Stimulated activated CD4-positive, alpha-beta T cell treated with anti-CD3 and anti-CD28 coated beads, Interleukin-1b, Interleukin-23, amount 100 ng/mL, for 4 hours (primary cell): ENCODE results near the gene HOXD4.

Source experiments
- DNase-seq, 2 donors: peaks; one replicate each; pipeline ENCODE4 v3.0.0-alpha.2; 2020; ENCODE audit warnings: low read depth in 2 of 2

HOXD4 gene

DNA sequence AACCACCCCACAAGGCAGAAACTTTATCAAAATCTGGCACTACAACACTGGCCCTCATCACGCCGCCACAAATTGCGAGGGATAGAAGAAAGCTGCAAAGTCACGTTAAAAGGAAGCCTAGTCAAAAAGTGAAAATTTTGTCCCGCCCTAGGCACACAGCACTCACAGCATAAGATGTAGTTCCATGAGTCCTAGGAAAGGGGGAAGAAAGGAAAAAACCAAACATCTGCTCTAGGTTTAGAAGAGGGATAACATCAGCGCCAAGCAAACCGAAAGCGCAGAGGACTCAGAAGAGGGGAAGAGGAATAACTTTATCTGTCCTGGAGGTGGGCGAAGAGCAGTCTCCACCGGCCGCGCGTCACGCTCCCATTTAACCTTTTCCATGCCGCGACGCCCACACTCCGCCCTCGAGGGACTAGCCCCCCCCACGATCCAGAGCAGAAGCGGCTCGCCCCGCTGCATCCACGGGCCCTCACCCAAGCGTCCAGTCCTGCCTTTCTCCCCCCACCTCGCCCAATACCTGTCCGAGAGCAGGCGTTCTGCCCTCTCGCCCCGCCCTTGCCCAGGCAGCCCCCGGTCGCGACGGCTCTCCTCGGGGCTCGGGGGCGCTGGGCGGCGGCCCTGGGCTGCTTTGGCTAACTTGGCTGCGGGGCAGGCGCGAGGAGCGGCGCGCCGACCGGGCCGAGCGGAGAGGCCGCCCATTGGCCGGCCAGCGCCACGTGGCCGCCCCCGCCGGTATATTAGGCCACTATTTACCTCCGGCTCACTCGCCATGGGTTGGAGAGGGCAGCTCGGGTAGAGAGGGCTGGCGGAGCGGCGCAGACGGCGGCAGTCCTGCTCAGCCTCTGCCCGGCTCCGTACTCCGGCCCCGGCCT lies 36.8 kb downstream of the HOXD4 start, which contains the start of gene HOXD1:
TSS of gene HOXD1 (plus strand) at position 770 of the 875 bp plus-strand sequence. CDS start 134 bp downstream, outside the sequence.
- no peak for DNase-seq

DNA sequence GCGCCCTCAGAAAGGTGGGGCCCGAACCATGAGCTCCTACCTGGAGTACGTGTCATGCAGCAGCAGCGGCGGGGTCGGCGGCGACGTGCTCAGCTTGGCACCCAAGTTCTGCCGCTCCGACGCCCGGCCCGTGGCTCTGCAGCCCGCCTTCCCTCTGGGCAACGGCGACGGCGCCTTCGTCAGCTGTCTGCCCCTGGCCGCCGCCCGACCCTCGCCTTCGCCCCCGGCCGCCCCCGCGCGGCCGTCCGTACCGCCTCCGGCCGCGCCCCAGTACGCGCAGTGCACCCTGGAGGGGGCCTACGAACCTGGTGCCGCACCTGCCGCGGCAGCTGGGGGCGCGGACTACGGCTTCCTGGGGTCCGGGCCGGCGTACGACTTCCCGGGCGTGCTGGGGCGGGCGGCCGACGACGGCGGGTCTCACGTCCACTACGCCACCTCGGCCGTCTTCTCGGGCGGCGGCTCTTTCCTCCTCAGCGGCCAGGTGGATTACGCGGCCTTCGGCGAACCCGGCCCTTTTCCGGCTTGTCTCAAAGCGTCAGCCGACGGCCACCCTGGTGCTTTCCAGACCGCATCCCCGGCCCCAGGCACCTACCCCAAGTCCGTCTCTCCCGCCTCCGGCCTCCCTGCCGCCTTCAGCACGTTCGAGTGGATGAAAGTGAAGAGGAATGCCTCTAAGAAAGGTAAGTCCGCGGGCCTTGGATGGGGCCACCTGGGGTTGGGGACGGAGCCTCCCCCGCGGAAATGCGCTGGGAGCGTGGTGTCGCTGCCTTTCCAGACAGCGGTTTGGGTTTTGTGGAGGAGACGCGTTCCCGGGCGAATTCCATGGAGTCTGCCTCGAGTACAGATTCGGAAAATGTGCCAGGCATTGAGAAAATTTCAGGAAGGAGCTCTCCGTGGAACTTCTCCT lies 37.7 kb downstream of the HOXD4 start:
- no peak for DNase-seq

DNA sequence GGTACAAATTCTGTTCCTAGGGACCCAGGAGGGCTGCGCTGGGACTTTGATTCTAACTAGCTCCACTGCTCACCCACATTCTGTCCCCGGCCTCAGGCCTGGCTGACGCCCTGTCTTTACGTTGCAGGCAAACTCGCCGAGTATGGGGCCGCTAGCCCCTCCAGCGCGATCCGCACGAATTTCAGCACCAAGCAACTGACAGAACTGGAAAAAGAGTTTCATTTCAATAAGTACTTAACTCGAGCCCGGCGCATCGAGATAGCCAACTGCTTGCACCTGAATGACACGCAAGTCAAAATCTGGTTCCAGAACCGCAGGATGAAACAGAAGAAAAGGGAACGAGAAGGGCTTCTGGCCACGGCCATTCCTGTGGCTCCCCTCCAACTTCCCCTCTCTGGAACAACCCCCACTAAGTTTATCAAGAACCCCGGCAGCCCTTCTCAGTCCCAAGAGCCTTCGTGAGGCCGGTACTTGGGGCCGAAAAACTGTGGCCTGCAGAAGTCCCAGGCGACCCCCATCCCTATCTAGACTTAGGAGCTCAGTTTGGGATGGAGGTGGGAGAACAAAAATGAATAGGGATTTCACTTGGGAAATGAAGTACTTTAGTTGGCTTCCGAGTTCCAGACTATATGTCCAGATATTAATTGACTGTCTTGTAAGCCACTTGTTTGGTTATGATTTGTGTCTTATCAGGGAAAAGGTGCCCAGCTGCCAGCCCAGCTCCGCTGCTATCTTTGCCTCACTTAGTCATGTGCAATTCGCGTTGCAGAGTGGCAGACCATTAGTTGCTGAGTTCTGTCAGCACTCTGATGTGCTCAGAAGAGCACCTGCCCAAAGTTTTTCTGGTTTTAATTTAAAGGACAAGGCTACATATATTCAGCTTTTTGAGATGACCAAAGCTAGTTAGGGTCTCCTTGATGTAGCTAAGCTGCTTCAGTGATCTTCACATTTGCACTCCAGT lies 38.6 kb downstream of the HOXD4 start:
- no peak for DNase-seq

DNA sequence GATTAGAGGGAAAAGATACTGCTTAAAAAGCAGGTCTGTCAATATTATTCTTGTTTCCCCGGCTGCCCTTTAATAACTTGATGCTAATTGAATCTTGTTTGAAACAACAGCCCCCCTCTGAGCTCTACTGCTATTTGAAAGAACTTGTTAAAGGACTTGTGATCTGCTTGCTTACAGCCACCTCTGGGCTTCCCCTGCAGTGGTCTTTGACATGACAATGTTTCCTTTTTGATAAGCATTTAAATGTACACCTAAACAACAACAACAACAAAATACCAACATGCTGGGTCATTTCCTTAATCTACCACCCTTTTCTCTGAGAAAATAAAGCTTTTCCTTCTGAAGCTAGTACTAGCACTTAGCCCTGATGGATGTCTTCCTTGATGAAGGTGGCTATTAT lies 41.0 kb downstream of the HOXD4 start:
- DNase-seq: no peak

DNA sequence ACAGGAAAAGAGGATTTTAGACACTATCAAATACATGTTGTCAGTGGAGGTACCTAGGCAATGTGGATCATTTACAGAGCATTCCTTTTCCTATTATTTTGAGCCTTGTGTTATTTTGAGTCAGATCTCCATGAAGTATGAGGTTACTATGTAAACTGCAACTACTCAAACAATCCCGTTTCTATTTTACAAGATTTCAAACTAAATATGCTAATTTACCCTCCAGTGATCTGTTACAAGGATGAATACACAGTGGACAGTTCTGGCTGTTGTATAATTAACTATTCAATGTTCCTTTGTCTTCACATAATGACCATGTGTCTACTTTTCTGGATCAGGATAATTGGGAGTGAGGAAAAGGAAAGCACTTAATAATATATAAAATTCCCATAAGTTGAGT lies 41.7 kb downstream of the HOXD4 start:
- no peak for DNase-seq

DNA sequence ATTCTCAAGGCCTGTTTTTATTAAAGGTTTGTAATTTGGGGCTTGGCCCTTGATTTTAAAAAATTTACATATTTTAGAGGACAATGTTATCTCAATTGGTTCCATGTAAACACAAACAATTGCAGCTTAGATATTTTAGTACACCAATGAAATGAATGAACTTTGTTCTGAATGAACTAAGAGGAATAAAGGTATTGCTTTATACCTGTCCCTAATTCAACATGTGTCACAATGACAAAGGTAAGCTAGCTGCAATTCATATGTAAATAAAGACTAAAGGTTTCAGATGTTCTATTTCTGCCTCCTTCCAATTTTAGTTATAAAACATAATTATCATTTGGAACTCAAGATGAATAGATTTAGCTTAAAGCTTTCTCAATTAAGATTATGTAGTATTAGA lies 48.6 kb downstream of the HOXD4 start:
- DNase-seq: no peak

DNA sequence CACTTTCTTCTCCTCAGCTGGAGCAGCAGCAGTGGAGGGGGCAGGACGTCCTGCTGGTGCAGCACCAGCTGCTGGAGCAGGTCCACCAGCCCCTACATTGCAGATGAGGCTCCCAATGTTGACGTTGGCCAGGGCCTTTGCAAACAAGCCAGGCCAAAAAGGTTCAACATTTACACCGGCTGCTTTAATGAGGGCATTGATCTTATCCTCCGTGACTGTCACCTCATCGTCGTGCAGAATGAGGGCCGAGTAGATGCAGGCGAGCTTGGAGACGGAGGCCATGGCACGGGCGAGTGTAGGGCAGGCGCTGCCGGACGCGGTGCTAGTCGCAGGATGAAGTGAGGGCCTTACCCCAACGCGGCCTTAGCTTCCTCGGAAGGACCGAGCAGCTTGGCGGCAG lies 49.6 kb downstream of the HOXD4 start:
- no peak for DNase-seq

DNA sequence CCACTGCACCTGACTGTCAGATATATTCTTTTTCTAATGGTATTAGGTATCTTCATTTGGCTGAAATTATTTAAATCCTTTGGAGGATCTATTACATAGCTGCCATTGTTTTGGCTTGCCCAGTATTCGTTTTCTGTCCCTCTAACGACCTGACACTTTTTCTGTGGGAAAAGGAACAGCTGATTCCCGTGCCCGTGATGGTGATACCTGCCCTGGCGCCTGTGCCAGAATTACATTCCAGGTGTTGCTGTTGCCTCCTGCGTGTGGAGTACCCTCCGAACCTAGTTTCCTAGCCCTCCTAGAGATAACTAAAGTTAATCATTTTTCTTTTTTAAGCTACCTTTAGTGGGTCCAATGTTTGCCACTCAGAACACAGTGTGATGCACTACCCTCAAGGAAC lies 51.1 kb downstream of the HOXD4 start:
- no peak for DNase-seq
